ENCODE measurements around the gene DMAC2.
"Not testable (repeated sequence)": the region's sequence is repeated elsewhere in the genome, so short reads cannot be mapped to it uniquely, and the experiment has no call there.

Gene DMAC2

GRCh38 chr19:41398598-41398997 lies 41.1 kb downstream of the DMAC2 start:
- DNase-seq (ENCODE audit: low spot score) = no peak

GRCh38 chr19:41398050-41398418 lies 41.7 kb downstream of the DMAC2 start:
- DNase-seq (ENCODE audit: low spot score) = no peak

DNA sequence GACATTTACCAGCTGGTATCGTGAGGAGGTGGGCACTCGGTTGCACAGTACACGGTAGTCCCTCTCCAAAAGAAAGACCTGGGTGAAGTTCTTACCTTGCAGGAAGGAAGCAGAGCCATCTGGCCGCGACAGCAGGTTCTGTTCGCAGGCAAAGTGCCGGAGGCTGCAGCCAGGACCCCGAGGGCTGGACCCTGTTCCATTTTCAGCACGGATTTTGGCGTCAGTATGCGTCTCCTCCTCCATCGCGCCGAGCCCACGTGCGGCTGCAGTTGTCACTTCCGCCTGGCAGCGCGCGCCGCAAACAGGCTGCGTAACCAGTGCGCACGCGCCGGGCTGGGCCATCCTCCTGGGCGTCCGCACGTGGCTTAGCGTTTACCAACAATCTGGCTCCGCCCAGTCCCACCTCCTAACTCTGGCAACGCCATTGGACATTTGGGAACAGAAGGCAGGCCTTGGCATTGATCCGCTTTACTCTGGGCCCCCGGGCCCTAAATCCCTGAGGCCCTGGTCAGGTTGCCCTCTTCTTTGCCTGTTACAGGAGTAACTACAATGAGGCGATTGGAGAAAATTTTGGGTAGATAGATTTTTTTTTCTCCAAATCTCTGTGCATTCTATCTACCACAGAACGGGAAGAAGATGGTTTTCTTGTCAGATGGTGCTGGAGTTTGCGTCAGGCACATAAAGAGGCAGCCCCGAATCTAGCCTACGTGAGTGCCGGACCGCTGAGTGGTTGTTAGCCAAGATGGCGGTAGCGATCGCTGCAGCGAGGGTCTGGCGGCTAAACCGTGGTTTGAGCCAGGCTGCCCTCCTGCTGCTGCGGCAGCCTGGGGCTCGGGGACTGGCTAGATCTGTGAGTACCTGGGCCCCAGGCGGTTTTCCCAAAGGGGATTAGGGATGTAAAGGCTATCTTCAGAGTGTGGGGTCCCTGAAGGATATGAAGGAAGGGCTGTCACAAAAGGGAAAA lies 42.3 kb downstream of the DMAC2 start, which contains the start of the genes BCKDHA and EXOSC5:
TSS of gene BCKDHA (plus strand) at position 733 of the 964 bp plus-strand sequence. CDS start at position 743, 10 bp downstream.
TSS of gene EXOSC5 (minus strand) at position 274 of the 964 bp plus-strand sequence. CDS start at position 243, 31 bp downstream.
- peak; percentile 100 for DNase-seq (ENCODE audit: low spot score)

- no peak for DNase-seq (ENCODE audit: low spot score)
Observed at GRCh38 chr19:41395355-41395754, 44.4 kb downstream of the DMAC2 start.

- DNase-seq (ENCODE audit: low spot score) = no peak
Observed at GRCh38 chr19:41392775-41393174, 46.9 kb downstream of the DMAC2 start.

GRCh38 chr19:41391618-41392017 lies 48.1 kb downstream of the DMAC2 start:
- no peak for DNase-seq (ENCODE audit: low spot score)

GRCh38 chr19:41386442-41386841 lies 53.3 kb downstream of the DMAC2 start:
- no peak for DNase-seq (ENCODE audit: low spot score)

GRCh38 chr19:41384351-41384750 lies 55.4 kb downstream of the DMAC2 start:
- DNase-seq (ENCODE audit: low spot score) = no peak

DNA sequence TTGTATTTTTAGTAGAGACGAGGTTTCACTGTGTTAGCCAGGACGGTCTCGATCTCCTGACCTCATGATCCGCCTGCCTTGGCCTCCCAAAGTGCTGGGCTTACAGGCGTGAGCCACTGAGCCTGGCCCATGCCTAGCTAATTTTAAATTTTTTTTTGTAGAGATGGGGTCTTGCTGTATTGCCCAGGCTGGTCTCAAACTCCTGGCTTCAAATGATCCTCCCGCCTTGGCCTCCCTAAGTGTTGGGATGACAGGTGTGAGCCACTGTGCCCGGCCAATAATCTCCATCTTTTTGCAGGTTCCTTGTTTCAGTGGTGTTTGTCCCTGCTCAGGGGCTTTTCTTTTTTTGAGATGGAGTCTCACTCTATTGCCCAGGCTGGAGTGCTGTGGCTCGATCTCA lies 58.2 kb downstream of the DMAC2 start:
- not testable (repeated sequence) for DNase-seq (ENCODE audit: low spot score)

Data from cerebellar cortex (tissue), 1 donor.